Activated naive CD4-positive, alpha-beta T cell treated with anti-CD3 and anti-CD28 coated beads, Interleukin-2, amount 10 ng/mL, durations not matched to agents 7 days and 5 days (primary cell): ENCODE data around the gene ESRRB.

Source experiments
- CTCF ChIA-PET: fragments of 350-600 bp; sonication (Branson Sonifier 250); formaldehyde crosslinking; loops from one replicate; lab custom pipeline; 2021; ENCODE audit warnings: antibody characterized with exemption; lab: Charles Lee
- DNase-seq: peaks from one replicate; pipeline ENCODE4 v3.0.0-alpha.2; 2020
- H3K27ac Mint-ChIP-seq: one replicate; pipeline ENCODE4 v1.8.0; 2021; ENCODE audit warnings: mild to moderate bottlenecking, moderate library complexity, mixed read lengths
- H3K27me3 Mint-ChIP-seq: one replicate; pipeline ENCODE4 v1.8.0; 2021; ENCODE audit warnings: mild to moderate bottlenecking, mixed read lengths
- H3K36me3 Mint-ChIP-seq: one replicate; pipeline ENCODE4 v1.8.0; 2021; ENCODE audit warnings: mixed read lengths
- H3K4me1 Mint-ChIP-seq: one replicate; pipeline ENCODE4 v1.8.0; 2021; ENCODE audit warnings: mixed read lengths
- H3K4me3 Mint-ChIP-seq: one replicate; pipeline ENCODE4 v1.8.0; 2021; ENCODE audit warnings: mild to moderate bottlenecking, moderate library complexity, mixed read lengths
- H3K9me3 Mint-ChIP-seq: one replicate; pipeline ENCODE4 v1.8.0; 2021; ENCODE audit warnings: mixed read lengths

The ESRRB gene

GRCh38 chr14:76376409-76376877 lies 506 bp downstream of the ESRRB start:
- peaks cover 89% of the 10 kb centered on the region for H3K27me3 Mint-ChIP-seq
- no peak overlapping the region for H3K4me3 Mint-ChIP-seq
- no peaks in the 10 kb centered on the region for H3K9me3 Mint-ChIP-seq
- no peaks in the 10 kb centered on the region for H3K36me3 Mint-ChIP-seq
- no peak for DNase-seq
- CTCF ChIA-PET = interaction anchor here (1.2 kb wide), 1 partner anchor 326 kb away, joined by 4 read pairs; no protein-coding TSS in a partner anchor
- H3K4me1 Mint-ChIP-seq = peaks cover 3% of the 10 kb centered on the region
- peak overlapping the region; percentile 71 for H3K27ac Mint-ChIP-seq

DNA sequence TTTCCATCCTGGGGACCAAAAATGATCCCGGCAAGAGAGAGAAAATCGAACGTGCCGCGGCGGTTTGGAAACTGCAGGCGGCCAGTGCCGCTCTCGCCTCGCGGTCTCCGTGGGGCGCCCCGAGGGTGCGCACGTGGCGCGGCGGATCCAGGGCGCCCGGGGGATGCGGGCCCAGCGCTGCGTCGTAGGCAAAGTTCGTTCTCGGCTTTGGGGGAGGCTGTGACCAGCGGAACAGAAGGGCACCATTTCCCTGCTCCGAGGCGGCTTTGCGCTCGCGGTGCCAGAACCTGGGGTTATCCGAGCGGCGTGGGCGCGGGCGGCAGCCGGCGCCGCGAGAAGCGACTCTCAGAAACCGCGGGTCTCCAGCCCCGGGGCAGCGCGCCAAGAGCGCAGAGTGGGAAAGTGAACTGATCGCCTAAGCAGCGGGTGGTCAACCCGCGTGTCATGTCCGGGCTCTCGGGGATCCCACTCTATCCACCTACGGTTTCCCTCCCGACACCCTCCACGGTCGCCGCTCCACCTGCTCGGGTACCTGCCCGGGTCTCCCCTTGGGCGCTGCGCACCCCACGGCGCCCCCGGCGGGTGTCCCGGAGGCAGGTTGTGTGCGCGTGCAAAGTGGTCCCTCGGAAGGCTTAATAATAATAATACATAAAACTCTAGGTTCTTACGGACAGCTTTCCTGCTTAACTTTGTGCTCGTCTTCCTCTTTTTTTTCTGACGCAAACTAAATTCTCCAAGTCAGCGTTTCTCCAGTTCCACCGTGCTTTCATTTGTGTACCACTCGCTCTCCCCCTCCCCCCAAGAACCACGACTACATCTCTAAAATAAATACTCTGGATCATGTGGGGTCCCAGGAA lies 1.2 kb downstream of the ESRRB start:
- Mint-ChIP-seq H3K36me3 (no peaks in the 10 kb centered on the region), H3K4me3 (no peak overlapping the region), H3K27ac (no peak overlapping the region), H3K4me1 (peaks cover 3% of the 10 kb centered on the region), H3K27me3 (peaks cover 91% of the 10 kb centered on the region), H3K9me3 (no peaks in the 10 kb centered on the region)
- CTCF ChIA-PET = no interaction called here
- no peak for DNase-seq

GRCh38 chr14:76377735-76378074 lies 1.8 kb downstream of the ESRRB start:
- no peak overlapping the region for H3K4me3 Mint-ChIP-seq
- H3K27ac Mint-ChIP-seq = no peak overlapping the region
- H3K9me3 Mint-ChIP-seq = no peaks in the 10 kb centered on the region
- peaks cover 95% of the 10 kb centered on the region for H3K27me3 Mint-ChIP-seq
- peaks cover 3% of the 10 kb centered on the region for H3K4me1 Mint-ChIP-seq
- no peak for DNase-seq
- H3K36me3 Mint-ChIP-seq = no peaks in the 10 kb centered on the region
- CTCF ChIA-PET = interaction anchor here (0.8 kb wide), 1 partner anchor 11 kb away, joined by 4 read pairs; no protein-coding TSS in a partner anchor

GRCh38 chr14:76380991-76381390 lies 5.1 kb downstream of the ESRRB start:
- no peak for DNase-seq
- H3K27ac Mint-ChIP-seq = no peak overlapping the region
- H3K4me3 Mint-ChIP-seq = no peak overlapping the region
- no peaks in the 10 kb centered on the region for H3K9me3 Mint-ChIP-seq
- peaks cover 71% of the 10 kb centered on the region for H3K27me3 Mint-ChIP-seq
- CTCF ChIA-PET = no interaction called here
- H3K36me3 Mint-ChIP-seq = no peaks in the 10 kb centered on the region
- peaks cover 3% of the 10 kb centered on the region for H3K4me1 Mint-ChIP-seq

- CTCF ChIA-PET = no interaction called here
- Mint-ChIP-seq H3K36me3 (no peaks in the 10 kb centered on the region), H3K4me1 (peaks cover 3% of the 10 kb centered on the region), H3K27ac (no peak overlapping the region), H3K4me3 (no peak overlapping the region), H3K9me3 (no peaks in the 10 kb centered on the region), H3K27me3 (peaks cover 65% of the 10 kb centered on the region)
- DNase-seq = no peak
Measured at GRCh38 chr14:76381817-76382494, 6.0 kb downstream of the ESRRB start.

DNA sequence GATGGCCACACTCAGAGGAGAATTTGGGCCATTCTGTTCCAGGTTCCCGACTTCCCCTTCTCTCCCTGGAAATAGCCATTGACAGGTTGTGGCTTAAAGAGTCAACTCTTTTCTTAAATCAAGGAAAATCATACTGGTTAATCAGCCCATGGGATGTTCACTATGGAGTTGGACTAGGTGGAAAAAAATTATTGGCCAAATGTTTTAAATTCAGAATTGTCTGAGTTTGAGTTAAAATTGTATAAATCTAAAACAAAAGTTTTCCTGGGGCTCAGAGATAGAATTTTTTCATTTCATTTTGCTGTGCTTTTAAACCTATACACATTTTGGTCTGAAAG lies 6.5 kb downstream of the ESRRB start:
- peaks cover 65% of the 10 kb centered on the region for H3K27me3 Mint-ChIP-seq
- H3K9me3 Mint-ChIP-seq = no peaks in the 10 kb centered on the region
- CTCF ChIA-PET = no interaction called here
- H3K4me1 Mint-ChIP-seq = peaks cover 2% of the 10 kb centered on the region
- no peak overlapping the region for H3K4me3 Mint-ChIP-seq
- no peaks in the 10 kb centered on the region for H3K36me3 Mint-ChIP-seq
- H3K27ac Mint-ChIP-seq = no peak overlapping the region
- DNase-seq = no peak

- no peaks in the 10 kb centered on the region for H3K9me3 Mint-ChIP-seq
- no peak overlapping the region for H3K4me3 Mint-ChIP-seq
- no peak overlapping the region for H3K27ac Mint-ChIP-seq
- H3K36me3 Mint-ChIP-seq = no peaks in the 10 kb centered on the region
- no peak for DNase-seq
- CTCF ChIA-PET = interaction anchor here (5.1 kb wide), 1 partner anchor 334 kb away, joined by 42 read pairs; no protein-coding TSS in a partner anchor
- no peaks in the 10 kb centered on the region for H3K4me1 Mint-ChIP-seq
- H3K27me3 Mint-ChIP-seq = peaks cover 35% of the 10 kb centered on the region
Measured at GRCh38 chr14:76385435-76385834, 9.5 kb downstream of the ESRRB start.

DNA sequence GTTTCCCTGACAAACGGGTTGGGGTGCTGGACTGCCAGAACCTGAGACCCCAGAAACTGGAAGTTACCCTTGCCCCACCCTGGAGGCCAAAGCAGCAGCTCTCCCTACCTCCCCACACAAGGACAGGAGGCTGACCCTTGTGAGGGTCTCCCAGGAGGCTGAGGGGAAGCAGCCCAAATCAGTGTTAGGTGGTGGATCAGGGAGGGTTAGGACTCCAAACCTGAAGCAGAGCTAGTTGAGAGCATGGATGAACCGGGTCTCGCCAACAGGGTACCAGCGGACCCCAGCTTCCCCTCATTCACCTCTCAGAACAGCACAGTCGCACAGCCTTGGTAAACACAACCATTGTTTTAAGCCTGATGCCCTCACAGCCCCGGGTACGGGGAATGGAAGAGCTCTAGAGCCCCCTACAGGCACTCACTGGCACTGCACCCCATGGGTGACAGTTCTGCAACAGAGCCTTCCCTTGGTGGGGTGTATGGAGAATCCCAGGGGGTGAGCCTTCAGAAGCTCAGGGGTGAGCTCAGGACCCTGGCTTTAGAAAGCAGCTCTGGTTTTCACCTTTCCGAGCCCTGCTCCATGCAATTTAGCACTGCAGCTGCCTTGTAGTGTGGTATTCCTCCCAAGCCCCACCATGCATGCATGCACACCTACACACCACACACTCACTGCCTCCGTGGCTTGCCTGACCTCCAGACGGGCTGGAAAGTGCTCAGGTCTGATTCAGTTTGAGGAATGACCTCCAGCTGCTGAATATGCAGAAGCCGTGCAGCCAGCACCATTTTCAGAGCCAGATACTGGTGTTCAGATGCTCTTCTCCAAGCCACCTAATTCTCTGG lies 11.2 kb downstream of the ESRRB start:
- H3K27ac Mint-ChIP-seq = no peak overlapping the region
- H3K27me3 Mint-ChIP-seq = peaks cover 18% of the 10 kb centered on the region
- no peaks in the 10 kb centered on the region for H3K4me1 Mint-ChIP-seq
- H3K4me3 Mint-ChIP-seq = no peak overlapping the region
- DNase-seq = peak; percentile 75
- H3K9me3 Mint-ChIP-seq = no peaks in the 10 kb centered on the region
- H3K36me3 Mint-ChIP-seq = no peaks in the 10 kb centered on the region
- CTCF ChIA-PET = interaction anchor here (0.6 to 5.1 kb wide), 18 partner anchors 9 to 682 kb away, joined by 3 to 42 read pairs (median 4); partner anchors contain the start of gene ESRRB

DNA sequence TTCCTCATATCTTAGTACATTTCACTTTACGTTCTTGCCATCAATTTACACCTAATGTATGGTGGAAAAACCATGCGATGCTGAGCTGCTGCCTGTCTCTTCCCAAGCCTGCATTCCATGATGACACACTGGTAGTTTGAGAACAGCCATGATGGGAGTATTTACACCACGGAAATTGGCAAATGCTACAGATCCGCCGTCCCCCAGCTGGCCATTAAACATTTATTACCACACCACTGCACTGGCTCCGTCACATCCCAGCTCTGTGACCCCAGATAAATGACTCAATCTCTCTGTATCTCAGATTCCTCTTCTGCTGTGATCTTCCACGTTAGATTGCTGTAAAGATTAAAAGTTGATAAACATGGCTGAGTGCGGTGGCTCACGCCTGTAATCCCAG lies 13.9 kb downstream of the ESRRB start:
- no peak overlapping the region for H3K27ac Mint-ChIP-seq
- H3K4me3 Mint-ChIP-seq = no peak overlapping the region
- CTCF ChIA-PET = interaction anchor here (5.1 kb wide), 1 partner anchor 339 kb away, joined by 42 read pairs; no protein-coding TSS in a partner anchor

GRCh38 chr14:76390621-76391020 lies 14.7 kb downstream of the ESRRB start:
- H3K9me3 Mint-ChIP-seq = no peaks in the 10 kb centered on the region
- no peak overlapping the region for H3K4me3 Mint-ChIP-seq
- H3K27ac Mint-ChIP-seq = no peak overlapping the region
- no peaks in the 10 kb centered on the region for H3K4me1 Mint-ChIP-seq
- no peaks in the 10 kb centered on the region for H3K36me3 Mint-ChIP-seq
- CTCF ChIA-PET = no interaction called here
- peaks cover 8% of the 10 kb centered on the region for H3K27me3 Mint-ChIP-seq
- no peak for DNase-seq

More for the DNA sequence above, 13.9 kb downstream of the ESRRB start:
- Mint-ChIP-seq H3K27me3 (peaks cover 9% of the 10 kb centered on the region), H3K4me1 (no peaks in the 10 kb centered on the region), H3K9me3 (no peaks in the 10 kb centered on the region), H3K36me3 (no peaks in the 10 kb centered on the region)
- DNase-seq = no peak

- H3K9me3 Mint-ChIP-seq = no peaks in the 10 kb centered on the region
Measured at GRCh38 chr14:76391981-76392690, 16.2 kb downstream of the ESRRB start.

DNA sequence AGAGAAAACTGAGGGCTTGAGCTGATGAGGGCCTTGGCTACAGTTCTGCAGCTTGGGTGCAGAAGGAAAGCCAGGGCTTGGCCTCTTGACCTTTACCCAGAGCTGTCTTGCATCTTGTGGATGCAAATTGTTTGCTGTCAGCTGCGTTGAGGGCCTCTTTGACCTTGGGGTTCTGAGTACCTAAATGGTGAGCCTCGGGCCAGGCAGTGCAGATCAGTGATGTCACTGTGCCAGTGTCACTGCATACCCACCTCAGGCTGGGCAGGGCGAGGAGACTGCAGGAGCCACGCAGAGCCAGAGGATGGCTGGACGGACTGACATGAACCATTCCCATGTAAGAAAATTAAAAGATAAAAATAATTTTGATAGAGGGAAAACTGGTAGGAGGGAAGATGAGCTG lies 18.6 kb downstream of the ESRRB start:
- Mint-ChIP-seq H3K9me3 (no peaks in the 10 kb centered on the region), H3K4me1 (no peaks in the 10 kb centered on the region), H3K27ac (no peak overlapping the region), H3K27me3 (peaks cover 20% of the 10 kb centered on the region), H3K4me3 (no peak overlapping the region), H3K36me3 (no peaks in the 10 kb centered on the region)
- DNase-seq = no peak
- CTCF ChIA-PET = no interaction called here

More at GRCh38 chr14:76391981-76392690, 16.2 kb downstream of the ESRRB start:
- no peaks in the 10 kb centered on the region for H3K4me1 Mint-ChIP-seq
- CTCF ChIA-PET = no interaction called here
- H3K36me3 Mint-ChIP-seq = no peaks in the 10 kb centered on the region
- no peak overlapping the region for H3K4me3 Mint-ChIP-seq
- H3K27me3 Mint-ChIP-seq = peaks cover 8% of the 10 kb centered on the region
- no peak for DNase-seq
- H3K27ac Mint-ChIP-seq = no peak overlapping the region

DNA sequence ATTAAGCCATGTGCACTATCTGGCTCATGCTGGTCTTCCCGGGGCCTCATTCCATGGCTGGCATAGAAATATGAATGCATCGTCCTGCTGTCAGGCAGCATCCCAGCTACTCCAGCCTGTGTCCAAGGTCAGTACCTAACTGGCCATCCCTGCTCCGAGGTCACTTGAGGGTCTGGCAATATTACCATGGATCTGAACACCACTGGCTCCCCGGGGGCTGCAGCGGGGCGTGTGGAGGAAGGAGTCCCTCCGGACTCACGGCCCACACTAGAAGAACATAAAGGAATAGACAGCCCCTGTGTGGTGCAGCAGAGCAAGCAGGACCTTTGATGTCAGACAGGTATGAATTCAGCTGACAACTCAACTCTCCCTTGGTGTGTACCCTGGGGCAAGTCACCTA lies 19.2 kb downstream of the ESRRB start:
- CTCF ChIA-PET = no interaction called here
- no peak overlapping the region for H3K27ac Mint-ChIP-seq
- peaks cover 20% of the 10 kb centered on the region for H3K27me3 Mint-ChIP-seq
- H3K9me3 Mint-ChIP-seq = no peaks in the 10 kb centered on the region
- H3K36me3 Mint-ChIP-seq = no peaks in the 10 kb centered on the region
- no peaks in the 10 kb centered on the region for H3K4me1 Mint-ChIP-seq
- no peak overlapping the region for H3K4me3 Mint-ChIP-seq
- no peak for DNase-seq
